CD4-positive, alpha-beta T cell treated with Interleukin-15 for 4 hours (primary cell): Measurements from ENCODE around the gene SLC25A3.
"Not testable (repeated sequence)": the region's sequence is repeated elsewhere in the genome, so short reads cannot be mapped to it uniquely, and the experiment has no call there.

Experiments used
- DNase-seq: peaks from one replicate; pipeline ENCODE4 v3.0.0-alpha.2; 2020; ENCODE audit warnings: low spot score

Gene SLC25A3

GRCh38 chr12:98593351-98594049, at the start of gene SLC25A3:
TSS of gene SLC25A3 (plus strand) at chr12:98593686. CDS start at chr12:98593979, 293 bp downstream.
- peak; percentile 95 for DNase-seq

GRCh38 chr12:98543701-98544100, 49.8 kb upstream of the SLC25A3 start:
- no peak for DNase-seq

GRCh38 chr12:98544751-98545150, 48.7 kb upstream of the SLC25A3 start:
- no peak for DNase-seq

GRCh38 chr12:98549371-98550110, 43.9 kb upstream of the SLC25A3 start:
- no peak for DNase-seq

GRCh38 chr12:98551787-98552186, 41.7 kb upstream of the SLC25A3 start:
- no peak for DNase-seq

GRCh38 chr12:98558097-98558496, 35.4 kb upstream of the SLC25A3 start:
- DNase-seq: not testable (repeated sequence)

GRCh38 chr12:98559666-98560065, 33.8 kb upstream of the SLC25A3 start:
- no peak for DNase-seq

- no peak for DNase-seq
These were observed 31.6 kb upstream of the SLC25A3 start for GRCh38 chr12:98561846-98562245.

GRCh38 chr12:98572010-98572409, 21.5 kb upstream of the SLC25A3 start:
- no peak for DNase-seq

- no peak for DNase-seq
These were observed 19.4 kb upstream of the SLC25A3 start for GRCh38 chr12:98574110-98574509.

GRCh38 chr12:98575013-98575412, 18.5 kb upstream of the SLC25A3 start:
- DNase-seq: no peak

- not testable (repeated sequence) for DNase-seq
These were observed 16.7 kb upstream of the SLC25A3 start for GRCh38 chr12:98576795-98577194.

GRCh38 chr12:98578392-98578791, 15.1 kb upstream of the SLC25A3 start:
- DNase-seq: no peak

- no peak for DNase-seq
These were observed 14.7 kb upstream of the SLC25A3 start for GRCh38 chr12:98578821-98579220.

- no peak for DNase-seq
These were observed 14.1 kb upstream of the SLC25A3 start for GRCh38 chr12:98579347-98579746.

GRCh38 chr12:98579835-98580234, 13.7 kb upstream of the SLC25A3 start:
- no peak for DNase-seq

GRCh38 chr12:98580695-98581094, 12.8 kb upstream of the SLC25A3 start:
- DNase-seq: no peak

GRCh38 chr12:98581101-98581500, 12.4 kb upstream of the SLC25A3 start:
- DNase-seq: no peak

GRCh38 chr12:98582093-98582492, 11.4 kb upstream of the SLC25A3 start:
- DNase-seq: no peak

GRCh38 chr12:98587084-98587483, 6.4 kb upstream of the SLC25A3 start:
- DNase-seq: no peak

GRCh38 chr12:98591209-98591608, 2.3 kb upstream of the SLC25A3 start:
- DNase-seq: no peak

- DNase-seq: no peak
These were observed 612 bp upstream of the SLC25A3 start for GRCh38 chr12:98592825-98593322.
